ENCODE results near the gene C1QTNF6.

DNA sequence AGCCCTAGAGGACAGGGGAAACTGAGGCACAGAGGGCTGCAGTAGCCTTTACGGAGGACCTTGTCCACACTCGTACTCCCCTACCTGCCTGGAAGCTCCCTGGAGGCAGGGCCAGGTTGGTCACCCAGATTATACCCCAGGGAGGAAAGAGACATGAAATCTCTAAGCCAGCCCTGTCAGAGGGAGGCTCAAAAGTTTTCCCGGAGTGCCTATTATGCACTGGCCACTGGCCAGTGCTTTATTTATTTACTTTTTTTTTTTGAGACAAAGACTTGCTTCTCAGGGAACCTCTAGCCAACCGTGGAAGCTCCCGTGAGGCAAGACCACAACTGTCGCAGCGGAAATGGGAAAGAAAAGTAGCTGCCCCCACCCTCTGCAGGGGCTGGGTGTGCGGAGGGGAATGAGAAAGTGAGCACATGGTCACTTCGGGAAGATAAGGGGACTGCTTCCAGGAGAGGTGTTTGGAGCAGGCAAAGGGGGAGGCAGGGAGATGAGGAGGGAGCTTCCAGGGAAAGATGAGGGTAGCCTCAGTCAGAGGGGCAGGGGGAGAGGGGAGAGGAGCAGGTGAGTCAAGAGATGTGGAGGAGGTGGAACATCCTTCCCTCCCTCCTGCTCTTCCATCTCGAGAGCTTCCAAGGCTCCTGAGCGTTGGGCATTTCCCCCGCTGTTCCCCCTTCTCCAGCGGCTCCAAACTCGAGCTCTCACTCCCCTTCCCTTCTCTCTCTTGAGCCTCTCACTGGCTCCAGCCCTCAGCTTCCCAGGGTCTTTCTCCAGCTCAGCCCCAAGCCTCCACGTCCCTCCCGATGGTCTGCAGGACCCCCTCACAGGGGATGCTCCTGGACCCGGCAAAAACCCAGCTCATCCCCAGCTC, 42.6 kb downstream of the C1QTNF6 start:
- TF ChIP-seq POLR2A (IDR thresholded peaks at IDR 0.05), result no peak
- TF ChIP-seq, protein P1, sequence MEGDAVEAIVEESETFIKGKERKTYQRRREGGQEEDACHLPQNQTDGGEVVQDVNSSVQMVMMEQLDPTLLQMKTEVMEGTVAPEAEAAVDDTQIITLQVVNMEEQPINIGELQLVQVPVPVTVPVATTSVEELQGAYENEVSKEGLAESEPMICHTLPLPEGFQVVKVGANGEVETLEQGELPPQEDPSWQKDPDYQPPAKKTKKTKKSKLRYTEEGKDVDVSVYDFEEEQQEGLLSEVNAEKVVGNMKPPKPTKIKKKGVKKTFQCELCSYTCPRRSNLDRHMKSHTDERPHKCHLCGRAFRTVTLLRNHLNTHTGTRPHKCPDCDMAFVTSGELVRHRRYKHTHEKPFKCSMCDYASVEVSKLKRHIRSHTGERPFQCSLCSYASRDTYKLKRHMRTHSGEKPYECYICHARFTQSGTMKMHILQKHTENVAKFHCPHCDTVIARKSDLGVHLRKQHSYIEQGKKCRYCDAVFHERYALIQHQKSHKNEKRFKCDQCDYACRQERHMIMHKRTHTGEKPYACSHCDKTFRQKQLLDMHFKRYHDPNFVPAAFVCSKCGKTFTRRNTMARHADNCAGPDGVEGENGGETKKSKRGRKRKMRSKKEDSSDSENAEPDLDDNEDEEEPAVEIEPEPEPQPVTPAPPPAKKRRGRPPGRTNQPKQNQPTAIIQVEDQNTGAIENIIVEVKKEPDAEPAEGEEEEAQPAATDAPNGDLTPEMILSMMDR (IDR thresholded peaks at IDR 0.05), result no peak
